Breast epithelium (tissue), 4 donors: ENCODE results near the gene ACSS1. TPM values are rescaled to one million over a fixed set of nuclear protein-coding genes. Genes with fewer than 3 reads are reported as not detected.

Experiments used
- DNase-seq, 2 donors: peaks; one replicate each; pipeline ENCODE4 v3.0.0-alpha.2; 2019; ENCODE audit warnings: low spot score in 2 of 2
- H3K27ac ChIP-seq, 2 donors: fragments of 200-600 bp; sonication (generic) in 1 of 2; one replicate each; pipeline ENCODE4 v1.5.1; 2016 to 2019; ENCODE audit warnings: mild to moderate bottlenecking in 1 of 2
- H3K27me3 ChIP-seq, 2 donors: fragments of 200-600 bp; sonication (generic) in 1 of 2; one replicate each; pipeline versions ENCODE4 v1.5.1 to v1.6.0; 2017 to 2019; ENCODE audit warnings: control low read depth in 1 of 2, mild to moderate bottlenecking in 1 of 2
- H3K36me3 ChIP-seq: fragments of 200-600 bp; one replicate; pipeline ENCODE4 v1.5.1; 2019
- H3K4me1 ChIP-seq, 2 donors: fragments of 200-600 bp; sonication (generic); one replicate each; pipeline ENCODE4 v1.5.1; 2016 to 2019; ENCODE audit warnings: control low read depth in 1 of 2
- H3K4me3 ChIP-seq, 3 donors: fragments of 200-600 bp; sonication (generic); 1 replicate in 2 of 3; 2 replicates in 1 of 3; pipeline ENCODE4 v1.5.1; 2016 to 2019; ENCODE audit warnings: mild to moderate bottlenecking in 3 of 3, moderate library complexity in 2 of 3
- H3K9me3 ChIP-seq, 2 donors: fragments of 200-600 bp; sonication (generic) in 1 of 2; one replicate each; pipeline ENCODE4 v1.5.1; 2016 to 2019; ENCODE audit warnings: control low read depth in 1 of 2
- CTCF ChIP-seq, 3 donors: fragments of 450-650 bp; IDR thresholded peaks; one replicate each; pipeline ENCODE4 v1.5.1; 2016 to 2017; ENCODE audit warnings: antibody characterized with exemption in 3 of 3, mild to moderate bottlenecking in 3 of 3, moderate library complexity in 3 of 3
- POLR2A ChIP-seq: fragments of 450-650 bp; IDR thresholded peaks from one replicate; pipeline ENCODE4 v1.6.1; 2016; ENCODE audit warnings: antibody characterized with exemption, mild to moderate bottlenecking, moderate library complexity
- POLR2AphosphoS5 ChIP-seq, 3 donors: sonication (generic); formaldehyde crosslinking; IDR thresholded peaks; one replicate each; pipeline ENCODE4 v1.6.1; 2017; ENCODE audit warnings: antibody characterized with exemption in 3 of 3
- intact Hi-C: fragments of 100-400 bp; cut with DNase I; formaldehyde crosslinking; loops from one replicate; pipeline ENCODE4 v1.15.1; 2023; ENCODE audit warnings: low total_unique reads
- total RNA-seq, 3 donors: library from RNA; depleted of rRNA; stranded (reverse); fragments of >200 nt; gene quantifications; one replicate each; pipeline ENCODE4 v1.1.0, GENCODE V29; 2016

Gene ACSS1
- total RNA-seq, 3 donors from 2014 or later = 17.6 to 38.2 (median 37.4) TPM

GRCh38 chr20:25056690-25057233, 1.2 kb downstream of the ACSS1 start:
- intact Hi-C loops = loop anchor here (5.0 kb wide), 1 partner anchor 64 kb away; the partner anchor contains the start of gene APMAP
- H3K27me3 ChIP-seq = no peaks in the 10 kb centered on the region
- H3K27ac ChIP-seq = peak overlapping the region; percentile 90 to 96
- no peaks in the 10 kb centered on the region for H3K36me3 ChIP-seq
- peak overlapping the region; percentile 78 to 91 (median 84) for H3K4me3 ChIP-seq
- no peaks in the 10 kb centered on the region for H3K9me3 ChIP-seq
- TF ChIP-seq POLR2AphosphoS5 (IDR thresholded peaks at IDR 0.05) (no peak), POLR2A (no peak), CTCF (IDR thresholded peaks at IDR 0.05) (no peak)
- peaks cover 20 to 24% of the 10 kb centered on the region in 2 donors for H3K4me1 ChIP-seq
- DNase-seq = no peak

- intact Hi-C loops = loop anchor here (5.0 kb wide), 1 partner anchor 64 kb away; the partner anchor contains the start of gene APMAP
- peak overlapping the region in 1 of 2 donors; percentile 96 for H3K27ac ChIP-seq
- peak overlapping the region in 2 of 3 donors; percentile 78 to 91 for H3K4me3 ChIP-seq
- H3K9me3 ChIP-seq = no peaks in the 10 kb centered on the region
- TF ChIP-seq POLR2A = no peak
- no peak for TF ChIP-seq CTCF (IDR thresholded peaks at IDR 0.05)
- no peak for TF ChIP-seq POLR2AphosphoS5 (IDR thresholded peaks at IDR 0.05)
- H3K27me3 ChIP-seq = no peaks in the 10 kb centered on the region
- no peaks in the 10 kb centered on the region for H3K36me3 ChIP-seq
- H3K4me1 ChIP-seq = peaks cover 20 to 24% of the 10 kb centered on the region in 2 donors
- DNase-seq = peak in 1 of 2 donors; percentile 17
Measured at GRCh38 chr20:25055711-25056495, 2.0 kb downstream of the ACSS1 start.

- DNase-seq = no peak
- Histone ChIP-seq H3K27ac (peak overlapping the region in 1 of 2 donors; percentile 96), H3K36me3 (no peaks in the 10 kb centered on the region), H3K9me3 (no peaks in the 10 kb centered on the region), H3K27me3 (no peaks in the 10 kb centered on the region), H3K4me1 (peaks cover 20 to 24% of the 10 kb centered on the region in 2 donors), H3K4me3 (no peak overlapping the region)
- intact Hi-C loops = loop anchor here (5.0 kb wide), 1 partner anchor 63 kb away; the partner anchor contains the start of gene APMAP
- TF ChIP-seq POLR2AphosphoS5 (IDR thresholded peaks at IDR 0.05) = no peak
- TF ChIP-seq CTCF (IDR thresholded peaks at IDR 0.05) = no peak
- TF ChIP-seq POLR2A = no peak
Measured at GRCh38 chr20:25054995-25055629, 2.8 kb downstream of the ACSS1 start.

- Histone ChIP-seq H3K27ac (peak overlapping the region; percentile 78 to 82), H3K36me3 (no peaks in the 10 kb centered on the region), H3K4me3 (no peak overlapping the region), H3K9me3 (no peaks in the 10 kb centered on the region), H3K4me1 (peaks cover 17 to 24% of the 10 kb centered on the region in 2 donors), H3K27me3 (no peaks in the 10 kb centered on the region)
- intact Hi-C loops = no loop called here
- no peak for DNase-seq
- no peak for TF ChIP-seq POLR2A
- no peak for TF ChIP-seq POLR2AphosphoS5 (IDR thresholded peaks at IDR 0.05)
- TF ChIP-seq CTCF (IDR thresholded peaks at IDR 0.05) = no peak
Measured at GRCh38 chr20:25054096-25054820, 3.7 kb downstream of the ACSS1 start.
